Testis (tissue), 3 donors: ENCODE data around the gene MISP. TPM values are rescaled to one million over a fixed set of nuclear protein-coding genes. Genes with fewer than 3 reads are reported as not detected.

Source experiments
- DNase-seq: peaks from one replicate; pipeline ENCODE4 v3.0.0-alpha.2; 2019
- H3K27ac ChIP-seq, 2 donors: fragments of 200-600 bp; sonication (generic); one replicate each; pipeline ENCODE4 v1.5.1; 2019
- H3K27me3 ChIP-seq: fragments of 200-600 bp; sonication (generic); one replicate; pipeline ENCODE4 v1.5.1; 2019
- H3K36me3 ChIP-seq: fragments of 200-600 bp; sonication (generic); one replicate; pipeline ENCODE4 v1.5.1; 2017; ENCODE audit warnings: low read depth; ENCODE audit errors: missing control alignments
- H3K4me1 ChIP-seq: fragments of 200-600 bp; sonication (generic); one replicate; pipeline ENCODE4 v1.5.1; 2019
- H3K4me3 ChIP-seq, 2 donors: fragments of 200-600 bp; sonication (generic); one replicate each; pipeline ENCODE4 v1.5.1; 2017 to 2019
- H3K9me3 ChIP-seq: fragments of 200-600 bp; sonication (generic); one replicate; pipeline ENCODE4 v1.5.1; 2017
- CTCF ChIP-seq, 3 experiments: fragments of 450-650 bp in 2 of 3; fragments of 200-600 bp in 1 of 3; sonication (generic) in 1 of 3; IDR thresholded peaks; one replicate each; pipeline ENCODE4 v1.5.1; 2016 to 2019; ENCODE audit warnings: antibody characterized with exemption in 3 of 3, mild to moderate bottlenecking in 2 of 3, moderate library complexity in 1 of 3
- POLR2A ChIP-seq: fragments of 450-650 bp; IDR thresholded peaks from one replicate; pipeline ENCODE4 v1.6.1; 2017; ENCODE audit warnings: antibody characterized with exemption, mild to moderate bottlenecking, moderate library complexity
- WGBS, 2 donors: methylation state at CpG; one replicate each; pipeline ENCODE4 v1.1.5; 2018; 5-methylcytosine and 5-hydroxymethylcytosine counted together
- intact Hi-C: fragments of 100-400 bp; cut with DNase I; formaldehyde crosslinking; loops from one replicate; pipeline ENCODE4 v1.15.1; 2023; ENCODE audit warnings: low total_unique reads
- polyA plus RNA-seq: library from polyadenylated mRNA; stranded (reverse); fragments of 350-450 nt; fragmentation: Illumina TruSeq; extraction: RNeasy Lipid Tissue Mini Kit (QIAGEN cat#74804); gene quantifications from one replicate; pipeline ENCODE4 v1.2.3, GENCODE V29; 2014; ENCODE audit warnings: low read depth, low replicate concordance; ENCODE audit not compliant: insufficient read depth
- total RNA-seq, 2 donors: library from RNA; depleted of rRNA; stranded (reverse); fragments of >200 nt; gene quantifications; one replicate each; pipeline ENCODE4 v1.2.3, GENCODE V29; 2016

MISP gene
- total and polyA plus RNA-seq, 3 donors from 2014 or later = 1.1 to 3.1 (median 1.1) TPM

GRCh38 chr19:788983-789700 is 38.2 kb downstream of the MISP start:
- H3K27me3 ChIP-seq = no peaks in the 10 kb centered on the region
- TF ChIP-seq CTCF (IDR thresholded peaks at IDR 0.05) (no peak), POLR2A (no peak)
- peak overlapping the region in 1 of 2 donors; percentile 51 for H3K27ac ChIP-seq
- no peak for DNase-seq
- no peak overlapping the region for H3K4me3 ChIP-seq
- peaks cover 10% of the 10 kb centered on the region for H3K4me1 ChIP-seq
- no peaks in the 10 kb centered on the region for H3K36me3 ChIP-seq
- H3K9me3 ChIP-seq = no peaks in the 10 kb centered on the region
- intact Hi-C loops = loop anchor here (10.0 kb wide), 1 partner anchor 136 kb away; the partner anchor contains the start of gene ARID3A
- WGBS, 2 donors = 61 to 65% methylated on average over 29 to 33 of the region's 33 CpGs

GRCh38 chr19:789701-790060 is 38.8 kb downstream of the MISP start:
- no peaks in the 10 kb centered on the region for H3K27me3 ChIP-seq
- intact Hi-C loops = loop anchor here (10.0 kb wide), 1 partner anchor 135 kb away; the partner anchor contains the start of gene ARID3A
- no peaks in the 10 kb centered on the region for H3K9me3 ChIP-seq
- H3K27ac ChIP-seq = peak overlapping the region in 1 of 2 donors; percentile 51
- TF ChIP-seq CTCF (IDR thresholded peaks at IDR 0.05) = no peak
- TF ChIP-seq POLR2A = no peak
- DNase-seq = no peak
- H3K36me3 ChIP-seq = no peaks in the 10 kb centered on the region
- peaks cover 8% of the 10 kb centered on the region for H3K4me1 ChIP-seq
- no peak overlapping the region for H3K4me3 ChIP-seq
- WGBS, 2 donors = 81 to 86% methylated on average over 9 of the region's 9 CpGs

GRCh38 chr19:791007-791566 is 40.2 kb downstream of the MISP start:
- Histone ChIP-seq H3K9me3 (no peaks in the 10 kb centered on the region), H3K27me3 (no peaks in the 10 kb centered on the region), H3K4me1 (peaks cover 12% of the 10 kb centered on the region), H3K27ac (no peak overlapping the region), H3K4me3 (no peak overlapping the region), H3K36me3 (no peaks in the 10 kb centered on the region)
- DNase-seq = no peak
- TF ChIP-seq POLR2A (no peak), CTCF (IDR thresholded peaks at IDR 0.05) (no peak)
- 90 to 93% methylated on average over 16 to 26 of the region's 26 CpGs for WGBS, 2 donors
- intact Hi-C loops = no loop called here

- 52 to 63% methylated on average over 6 to 8 of the region's 8 CpGs for WGBS, 2 donors
- H3K4me1 ChIP-seq = peaks cover 16% of the 10 kb centered on the region
- no peaks in the 10 kb centered on the region for H3K36me3 ChIP-seq
- intact Hi-C loops = no loop called here
- H3K4me3 ChIP-seq = no peak overlapping the region
- DNase-seq = no peak
- no peak for TF ChIP-seq POLR2A
- no peak for TF ChIP-seq CTCF (IDR thresholded peaks at IDR 0.05)
- H3K27me3 ChIP-seq = no peaks in the 10 kb centered on the region
- no peaks in the 10 kb centered on the region for H3K9me3 ChIP-seq
- H3K27ac ChIP-seq = no peak overlapping the region
Observed at GRCh38 chr19:791567-792305, 40.8 kb downstream of the MISP start.
